GM18870 (cell line): ENCODE results near the gene SCAF11.

Source experiments
- ATAC-seq: cut with Tn5 transposase; IDR thresholded peaks from one replicate; pipeline ENCODE4 v1.9.1; 2021; ENCODE audit warnings: moderate library complexity; ENCODE audit not compliant: unreplicated experiment

Gene SCAF11

DNA sequence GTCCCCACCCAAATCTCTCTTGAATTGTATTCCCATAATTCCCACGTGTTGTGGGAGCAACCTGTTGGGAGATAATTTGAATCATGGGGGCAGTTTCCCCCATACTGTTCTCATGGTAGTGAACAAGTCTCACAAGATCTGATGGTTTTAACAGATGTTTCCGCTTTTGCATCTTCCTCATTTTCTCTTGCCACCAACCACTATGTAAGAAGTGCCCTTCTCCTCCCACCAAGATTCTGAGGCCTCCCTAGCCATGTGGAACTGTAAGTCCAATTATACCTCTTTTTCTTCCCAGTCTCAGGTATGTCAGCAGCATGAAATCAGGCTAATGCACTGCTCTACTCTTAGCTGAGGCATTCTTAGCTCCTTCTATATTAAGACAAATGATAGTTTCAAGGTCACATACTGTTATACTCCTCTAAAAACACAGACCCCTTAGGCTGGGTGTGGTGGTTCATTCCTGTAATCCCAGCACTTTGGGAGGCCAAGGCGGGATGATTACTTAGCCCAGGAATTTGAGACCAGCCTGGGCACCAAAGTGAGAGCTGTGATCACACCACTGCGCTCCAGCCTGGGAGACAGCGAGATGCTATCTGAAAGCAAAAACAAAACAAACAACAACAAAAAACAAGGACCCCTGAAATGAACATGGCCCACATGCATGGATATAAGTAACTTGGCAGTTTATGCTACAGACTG, 3.6 kb downstream of the SCAF11 start:
- ATAC-seq: no peak

DNA sequence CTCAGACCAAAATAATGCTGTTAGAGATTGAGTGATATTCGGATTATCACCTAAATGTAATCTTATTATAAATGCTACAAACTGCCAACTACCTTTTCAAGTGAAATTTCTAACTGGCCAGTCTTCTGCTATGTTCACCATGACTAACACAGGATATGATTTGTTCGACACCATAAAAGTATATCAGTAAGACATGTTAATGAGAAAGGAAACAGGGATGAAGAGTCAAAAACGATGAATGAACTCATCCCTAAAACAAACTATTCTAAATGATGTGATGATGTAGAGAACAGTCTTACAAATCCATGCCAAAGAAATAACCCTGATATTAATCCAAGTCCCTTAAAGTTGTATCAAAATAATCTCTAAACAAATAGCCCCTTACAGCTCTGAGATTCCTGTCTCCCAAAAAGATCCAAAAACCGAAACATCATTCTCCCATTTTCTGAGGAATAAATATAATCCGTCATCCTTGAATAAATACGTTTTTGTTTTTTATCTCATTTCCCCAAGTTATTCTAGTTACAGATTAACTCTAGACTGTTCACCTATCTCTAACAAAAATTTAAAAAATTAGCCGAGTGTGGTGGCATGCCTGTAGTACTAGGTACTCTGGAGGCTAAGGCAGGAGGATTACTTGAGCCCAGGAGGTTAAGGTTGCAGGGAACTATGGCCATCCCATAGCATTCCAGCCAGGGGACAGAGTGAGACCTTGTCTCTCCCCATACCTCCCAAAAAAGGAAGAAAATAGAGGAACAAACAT, 9.1 kb downstream of the SCAF11 start:
- no peak for ATAC-seq

DNA sequence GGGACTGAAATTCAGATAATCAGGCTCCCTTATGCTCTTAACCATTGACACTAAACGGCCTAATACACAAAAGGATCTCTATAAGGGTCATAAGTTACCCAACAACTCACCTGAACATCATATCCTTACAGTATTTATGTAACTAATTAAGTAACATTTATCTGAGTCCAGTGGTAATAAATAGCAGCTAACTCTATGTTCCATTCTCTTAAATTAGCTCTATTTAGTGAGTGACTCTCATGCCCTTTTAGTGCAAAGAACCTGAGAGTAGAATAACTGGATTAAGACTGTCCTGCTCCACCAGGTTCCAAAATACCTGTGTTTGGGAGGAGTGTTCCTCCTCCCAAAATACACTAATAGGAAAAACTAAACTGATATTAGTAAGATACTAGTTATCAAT, 9.8 kb downstream of the SCAF11 start:
- no peak for ATAC-seq

DNA sequence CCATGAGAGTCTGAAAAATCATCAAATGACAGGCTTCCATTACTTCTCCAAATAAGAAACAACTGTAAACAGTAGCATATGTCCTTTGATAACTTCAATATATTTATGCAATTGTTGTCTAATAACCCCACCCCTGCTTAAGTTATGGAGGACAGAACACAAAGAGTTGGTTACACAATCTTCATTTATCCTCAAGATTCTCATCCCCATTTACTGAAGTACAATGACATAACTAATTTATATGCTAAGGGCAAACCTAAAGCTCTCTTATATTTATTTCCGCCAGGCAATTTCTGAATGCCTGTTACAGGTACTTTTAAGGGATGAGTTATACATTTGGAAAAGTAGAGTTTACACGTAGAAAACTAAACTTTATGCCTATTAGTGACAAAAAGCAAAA, 12.3 kb downstream of the SCAF11 start:
- no peak for ATAC-seq

DNA sequence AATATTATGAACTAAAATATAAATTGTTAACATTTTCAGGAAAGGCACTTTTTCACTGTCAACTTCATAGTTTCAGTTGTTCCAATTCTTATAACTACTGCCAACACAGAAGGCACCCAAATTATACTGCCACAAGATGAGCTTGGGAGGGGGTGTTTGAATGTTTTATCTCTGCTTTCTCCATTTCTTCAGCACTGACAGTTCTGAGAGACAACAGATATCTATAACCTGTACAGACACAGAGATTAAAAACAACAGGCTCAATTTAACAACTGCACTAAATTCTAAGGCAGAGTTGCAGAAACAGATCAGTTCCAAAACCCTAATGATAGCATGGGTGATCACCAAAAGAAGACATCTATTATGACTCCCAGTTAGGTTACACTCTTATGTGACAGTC, 12.8 kb downstream of the SCAF11 start:
- ATAC-seq: no peak

DNA sequence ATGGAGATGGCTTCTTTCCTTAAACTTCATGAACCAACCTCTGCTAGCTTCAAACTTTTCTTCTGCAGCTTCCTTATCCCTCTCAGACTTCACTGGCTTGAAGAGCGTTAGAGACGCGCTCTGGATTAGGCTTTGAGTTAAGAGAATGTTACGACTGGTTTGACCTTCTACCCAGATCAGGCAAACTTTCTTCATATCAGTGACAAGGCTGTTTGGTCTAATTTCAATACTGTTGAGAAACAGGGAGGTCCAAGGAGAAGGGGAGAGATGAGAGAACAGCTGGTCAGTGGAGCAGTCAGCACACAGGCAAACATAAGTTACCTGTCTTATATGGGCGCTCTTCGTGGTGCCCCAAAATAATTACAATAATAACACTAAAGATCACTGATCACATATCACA, 14.9 kb downstream of the SCAF11 start:
- no peak for ATAC-seq

DNA sequence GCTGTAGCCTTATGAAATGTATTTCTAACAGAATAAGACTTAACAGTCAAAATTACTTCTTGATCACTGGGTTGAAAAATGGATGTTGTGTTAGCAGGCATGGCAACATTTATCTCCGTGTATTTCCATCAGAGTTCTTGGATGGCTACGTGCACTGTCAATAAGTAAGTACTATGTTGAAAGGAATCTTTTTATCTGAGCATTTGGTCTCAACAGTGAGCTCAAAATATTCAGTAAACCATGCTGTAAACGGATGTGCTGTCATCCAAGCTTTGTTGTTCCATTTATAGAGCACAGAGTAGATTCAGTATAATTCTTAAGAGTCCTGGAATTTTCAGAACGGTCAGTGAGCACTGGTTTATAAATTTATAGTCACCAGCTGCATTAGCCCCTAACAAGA, 15.5 kb downstream of the SCAF11 start:
- no peak for ATAC-seq

DNA sequence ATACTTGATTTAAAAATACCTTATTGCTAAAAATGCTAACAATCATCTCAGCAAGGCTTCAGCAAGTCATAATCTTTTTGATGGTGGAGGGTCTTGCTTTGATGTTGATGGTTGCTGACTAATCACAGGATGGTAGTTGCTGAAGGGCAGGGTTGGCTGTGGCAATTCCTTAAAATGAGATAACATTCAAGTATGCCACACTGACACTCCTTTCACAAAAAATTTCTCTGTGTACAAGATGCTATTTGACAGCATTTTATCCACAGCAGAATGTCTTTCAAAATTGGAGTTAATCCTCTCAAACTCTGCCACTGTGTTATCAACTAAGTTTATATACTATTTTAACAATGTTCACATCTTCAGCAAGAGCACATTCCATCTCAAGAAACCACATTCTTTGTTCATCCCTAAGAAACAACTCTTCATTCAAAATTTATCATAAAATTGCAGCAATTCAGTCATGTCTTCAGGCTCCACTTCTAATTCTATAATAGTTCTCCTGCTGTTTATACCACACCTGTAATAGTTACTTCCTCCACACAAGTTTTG, 16.1 kb downstream of the SCAF11 start:
- ATAC-seq: no peak

DNA sequence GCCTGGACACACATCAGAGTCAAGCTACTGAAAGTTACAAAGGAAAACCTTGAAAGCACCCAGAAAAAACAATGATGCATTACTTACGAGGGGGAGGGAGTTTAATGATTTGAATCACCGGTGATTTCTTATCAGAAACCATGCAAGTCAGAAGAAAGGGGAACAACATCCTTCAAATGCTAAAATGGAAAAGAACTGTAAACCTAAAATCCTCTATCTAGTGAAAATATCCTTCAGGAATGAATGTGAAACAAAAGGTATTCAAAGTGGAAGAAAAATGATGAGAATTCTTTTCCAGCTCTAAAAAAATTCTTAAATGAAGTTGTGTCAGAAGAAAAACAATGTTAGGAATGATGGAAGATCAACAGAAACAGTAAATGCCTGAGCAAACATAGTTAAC, 16.8 kb downstream of the SCAF11 start:
- ATAC-seq: no peak

DNA sequence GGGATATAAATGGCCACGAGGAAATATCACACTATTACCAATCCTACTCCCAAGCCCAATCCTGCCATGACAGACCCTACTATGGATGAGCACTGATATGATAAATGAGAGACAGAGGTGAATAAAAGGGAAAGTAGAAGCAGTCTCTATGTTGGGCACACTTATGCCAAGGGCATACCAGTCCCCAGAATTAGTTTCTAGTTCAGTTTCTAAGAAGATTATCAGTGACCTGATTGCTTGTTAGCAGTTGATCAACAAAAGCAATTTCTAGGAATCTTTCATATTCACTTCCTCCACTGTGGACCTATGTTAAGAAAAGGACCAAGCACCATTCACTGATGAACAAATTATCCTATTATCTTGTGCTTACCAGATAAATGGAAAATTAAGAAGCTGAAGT, 20.0 kb downstream of the SCAF11 start:
- ATAC-seq: no peak

DNA sequence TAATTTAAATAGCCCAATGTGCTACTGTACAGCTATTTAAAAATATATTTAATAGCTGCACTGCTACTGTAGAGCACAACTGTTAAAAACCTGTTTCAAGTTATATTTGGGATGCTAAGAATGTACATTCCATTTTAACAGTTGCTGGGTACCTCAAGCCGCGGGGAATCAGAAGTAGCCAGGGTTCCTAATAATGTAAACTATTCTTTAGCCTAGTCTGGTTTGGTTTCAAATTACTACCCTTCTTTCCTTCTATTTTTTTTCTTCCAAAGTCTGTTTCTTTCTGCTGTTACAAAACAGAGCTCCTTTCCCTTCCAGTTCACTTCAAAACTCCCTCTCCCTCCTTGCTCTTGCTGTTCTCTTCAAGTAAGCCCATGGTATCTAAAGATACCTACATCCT, 21.3 kb downstream of the SCAF11 start:
- no peak for ATAC-seq

DNA sequence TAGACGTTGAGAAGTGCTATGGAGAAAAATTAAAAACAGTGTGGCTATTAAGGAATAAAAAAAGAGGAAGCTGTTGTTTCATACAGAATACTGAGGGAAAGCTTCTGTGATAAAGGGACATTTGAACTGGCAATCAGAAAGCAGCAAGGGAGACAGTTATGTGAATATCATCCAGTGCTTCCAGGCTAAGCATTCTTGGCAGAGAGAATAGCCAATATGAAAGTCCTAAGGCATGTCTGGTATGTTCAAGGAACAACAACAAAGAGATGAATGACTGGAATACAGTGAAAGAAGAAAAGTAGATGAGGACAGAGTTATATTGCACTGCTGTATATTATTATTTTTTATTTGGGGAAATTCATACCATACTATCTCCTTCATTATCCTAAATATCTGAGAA, 23.9 kb downstream of the SCAF11 start:
- ATAC-seq: no peak

DNA sequence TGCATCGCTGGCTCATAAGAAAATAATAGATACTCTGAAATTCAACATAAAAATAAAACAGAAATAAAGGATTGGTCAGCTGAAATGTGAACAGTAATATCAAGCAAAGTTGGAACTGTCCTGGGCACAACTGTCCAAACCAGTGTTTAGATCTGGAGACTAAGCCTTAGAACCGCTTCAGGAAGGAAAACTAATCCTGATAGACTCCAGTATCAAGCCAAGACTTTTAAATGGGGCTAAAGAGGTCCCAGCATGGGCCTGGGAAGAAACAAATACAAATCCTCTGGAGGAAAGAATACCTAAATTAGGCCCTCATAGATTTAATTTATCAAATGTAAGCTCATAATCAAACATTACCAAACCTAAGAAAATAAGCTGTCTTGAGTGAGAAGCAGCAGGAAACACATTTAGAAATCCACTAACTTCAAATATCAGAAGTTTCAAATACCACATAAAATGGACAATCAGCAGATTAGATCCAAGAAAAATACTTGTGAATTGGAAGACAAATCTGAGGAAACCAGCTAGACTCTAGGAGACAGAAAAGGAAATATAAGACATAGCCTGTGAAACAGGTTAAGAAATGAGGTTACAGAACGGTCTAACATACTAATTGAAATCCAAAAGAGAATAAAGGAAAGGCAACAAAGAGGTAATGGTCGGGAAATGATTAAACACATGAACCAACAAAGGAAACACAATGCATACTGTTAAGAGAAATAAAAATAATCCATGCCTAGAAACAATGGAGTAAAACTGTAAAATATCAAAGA, 27.6 kb downstream of the SCAF11 start:
- ATAC-seq: no peak

DNA sequence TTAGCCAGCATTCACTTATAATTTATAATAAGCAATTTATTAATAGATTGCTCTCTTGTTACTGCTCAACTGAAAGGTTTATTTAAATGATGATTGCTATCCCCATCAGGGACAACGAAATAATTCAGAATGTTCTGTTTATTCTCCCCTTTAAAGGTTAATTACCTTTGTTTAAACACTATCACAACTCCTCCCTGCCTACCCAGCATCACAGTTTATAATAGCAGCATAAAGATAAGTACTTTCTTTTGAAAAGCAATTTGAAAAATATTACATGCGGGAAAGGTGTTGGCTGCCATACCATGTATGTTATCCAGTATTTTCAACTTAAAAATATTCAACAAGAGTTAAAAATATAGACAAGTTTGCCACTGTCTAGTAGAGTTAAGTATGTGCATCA, 30.6 kb downstream of the SCAF11 start:
- no peak for ATAC-seq

DNA sequence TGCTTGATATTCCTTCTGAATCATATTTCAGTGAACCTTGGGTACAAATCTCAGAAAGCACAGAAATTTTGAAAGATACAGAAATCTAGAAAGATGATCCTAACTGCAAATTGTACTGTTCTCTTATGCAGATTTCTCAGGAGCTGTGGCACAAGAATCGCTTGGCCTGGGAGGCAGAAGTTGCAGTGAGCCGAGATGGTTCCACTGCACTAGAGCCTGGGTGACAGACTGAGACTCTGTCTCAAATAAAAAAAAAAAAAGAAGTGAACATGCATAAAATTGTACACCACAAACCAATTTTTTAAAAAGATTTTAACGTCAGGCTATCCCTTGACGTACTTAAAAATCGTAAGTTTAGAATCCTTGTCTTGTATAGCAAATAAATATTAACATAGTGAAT, 31.3 kb downstream of the SCAF11 start:
- no peak for ATAC-seq

DNA sequence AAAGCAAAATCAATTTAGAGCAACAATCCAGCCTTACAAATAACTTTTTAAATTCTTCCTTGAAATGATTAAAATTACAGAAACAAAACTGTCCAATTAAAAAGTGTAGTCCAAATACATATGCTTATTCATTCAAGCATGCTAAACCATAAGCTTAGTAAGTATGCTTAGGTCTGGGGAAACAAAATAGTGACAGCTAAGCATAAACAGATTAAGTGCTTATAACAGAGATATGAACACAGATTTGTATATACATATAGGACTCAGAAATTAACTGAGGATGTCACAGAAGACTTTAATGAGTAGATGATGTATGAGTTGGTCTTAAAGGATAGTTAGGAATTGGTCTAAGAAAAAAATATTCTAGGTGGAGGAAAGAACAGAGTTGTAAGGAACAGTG, 41.8 kb downstream of the SCAF11 start:
- no peak for ATAC-seq

DNA sequence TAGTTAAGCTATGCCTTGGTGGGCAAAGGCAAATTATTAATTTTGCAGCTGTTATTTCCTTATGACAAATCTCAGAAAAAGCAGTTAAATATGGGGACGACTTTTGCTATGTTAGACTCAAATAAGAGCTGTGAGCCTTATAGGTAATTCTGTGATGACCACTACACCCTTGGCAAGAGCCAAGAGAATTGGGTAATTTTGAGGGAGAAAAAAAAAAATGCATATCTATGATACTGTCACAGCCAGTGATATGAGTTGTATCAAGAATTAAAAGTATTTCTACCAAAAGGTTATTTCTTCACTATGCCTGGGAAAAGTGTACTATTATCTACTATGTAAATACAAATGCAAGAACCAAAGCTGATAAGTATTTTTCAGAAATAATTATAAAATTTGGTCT, 43.9 kb downstream of the SCAF11 start:
- ATAC-seq: no peak

DNA sequence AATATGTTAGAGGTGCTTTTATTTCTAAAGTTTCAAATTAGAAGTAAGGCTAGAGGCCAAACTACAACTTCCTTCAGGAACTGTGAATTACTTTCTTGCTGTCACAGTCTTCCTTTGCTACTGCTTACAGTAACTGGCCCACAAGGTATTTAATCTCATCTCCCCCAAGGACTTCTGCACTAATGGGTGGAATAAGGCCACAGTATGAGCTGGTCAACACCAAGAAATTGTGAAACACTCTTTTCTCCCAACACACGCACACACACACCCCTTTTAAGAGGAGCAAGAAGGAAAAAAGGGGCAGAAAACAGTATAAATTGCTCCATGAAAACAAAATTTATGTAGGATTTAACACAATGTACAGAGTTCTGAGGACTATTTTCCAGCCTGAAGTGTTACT, 45.6 kb downstream of the SCAF11 start:
- ATAC-seq: no peak

DNA sequence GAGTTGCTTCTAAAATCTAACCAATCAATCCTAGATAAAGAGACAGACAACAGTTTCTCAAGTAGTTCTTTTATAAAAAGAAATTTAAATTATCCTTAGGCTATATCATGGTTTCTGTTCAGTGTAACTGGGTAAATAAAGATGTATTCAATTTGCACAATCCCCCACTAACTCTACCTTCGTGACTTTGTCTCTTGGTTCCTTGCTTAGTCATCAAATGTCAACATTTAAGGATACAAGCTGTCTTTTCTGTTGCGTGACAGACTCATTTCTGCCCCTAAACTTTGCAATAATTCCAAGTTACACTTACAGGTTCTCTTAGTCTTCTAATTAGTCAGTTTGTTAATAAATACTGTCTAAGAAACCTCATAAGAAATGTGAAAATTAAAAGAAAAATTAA, 50.6 kb downstream of the SCAF11 start:
- no peak for ATAC-seq

DNA sequence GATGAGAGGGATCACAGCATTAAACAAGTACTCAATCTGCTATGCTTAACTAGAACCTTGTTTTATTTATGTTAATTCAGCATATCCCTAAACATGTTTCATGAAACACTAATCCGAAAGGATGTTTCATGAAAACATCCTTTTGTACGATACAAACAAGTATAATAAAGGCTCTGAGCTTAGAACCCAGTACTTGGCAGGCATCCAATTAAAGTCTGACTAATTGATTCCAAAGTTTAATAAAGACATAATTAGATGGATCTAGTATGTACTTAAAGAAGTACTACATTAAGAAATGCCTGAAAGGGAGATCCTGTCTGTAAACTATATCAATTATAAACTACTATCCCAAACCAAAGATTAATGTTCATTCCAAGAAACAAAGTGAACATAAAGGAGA, 51.8 kb downstream of the SCAF11 start:
- no peak for ATAC-seq

DNA sequence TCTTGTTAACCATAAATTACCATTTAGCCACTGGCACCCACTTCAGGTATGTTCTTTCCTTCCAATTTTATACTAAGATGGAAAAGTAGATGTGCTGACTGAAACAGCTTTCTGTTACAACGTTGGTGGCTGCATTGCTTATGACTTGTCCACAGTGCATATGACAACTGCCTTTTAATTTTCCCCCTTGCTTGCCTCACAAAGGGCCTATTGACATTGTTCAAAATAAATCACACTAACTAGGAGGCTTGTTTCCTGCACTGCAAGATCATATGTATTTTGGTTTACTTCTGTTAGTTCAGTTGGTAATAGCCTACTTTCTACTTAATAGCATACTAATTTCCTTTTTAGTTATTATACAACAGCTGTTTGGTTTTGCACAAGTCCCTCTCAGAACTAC, 55.4 kb downstream of the SCAF11 start:
- ATAC-seq: no peak

DNA sequence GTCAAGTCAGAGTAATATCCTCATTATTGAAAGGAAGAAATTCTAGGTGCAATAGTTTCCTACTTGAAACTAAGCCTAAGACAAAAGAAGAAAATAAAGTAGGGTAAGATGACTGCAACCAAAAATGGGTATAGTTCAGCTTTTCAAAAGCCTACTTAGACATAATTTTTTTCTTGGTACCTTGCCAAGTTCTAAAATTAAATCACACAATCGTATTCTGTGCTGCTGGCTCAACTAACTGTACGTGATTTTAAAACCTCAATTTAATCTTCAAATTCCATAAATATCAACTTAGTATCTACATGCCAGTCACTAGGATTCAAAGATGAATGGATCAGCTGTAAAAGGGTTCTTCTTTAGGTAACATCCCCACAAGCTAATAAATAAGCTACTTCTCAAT, 56.9 kb downstream of the SCAF11 start:
- ATAC-seq: no peak
